WTC11 (cell line): ENCODE measurements around the gene OR2V2. TPM values are rescaled to one million over a fixed set of nuclear protein-coding genes. Genes with fewer than 3 reads are reported as not detected.
A peak's percentile ranks its signal among the peaks of the same experiment; 100 is the strongest.

Experiments
- ATAC-seq: fragments of 200-7000 bp; cut with Tn5 transposase; 2 replicates; pipeline ENCODE4 v1.10.0; 2021; ENCODE audit warnings: mild to moderate bottlenecking, moderate library complexity
- CTCF ChIA-PET: fragments of 300-600 bp; sonication (Branson Sonifier 250); formaldehyde crosslinking; loops from one replicate; lab custom pipeline; 2021; ENCODE audit warnings: antibody characterized with exemption; lab: Charles Lee
- POLR2A ChIA-PET: fragments of 350-600 bp; sonication (Branson Sonifier 250); formaldehyde crosslinking; loops from one replicate; lab custom pipeline; 2021; ENCODE audit warnings: antibody characterized with exemption; lab: Charles Lee
- DNase-seq: peaks from one replicate; pipeline ENCODE4 v3.0.0; 2021; ENCODE audit warnings: low spot score
- H3K27ac Mint-ChIP-seq: 2 replicates; pipeline ENCODE4 v1.8.0; 2021; ENCODE audit warnings: mixed read lengths
- H3K27me3 Mint-ChIP-seq: 2 replicates; pipeline ENCODE4 v1.8.0; 2021; ENCODE audit warnings: low read depth, mild to moderate bottlenecking, moderate library complexity, mixed read lengths
- H3K36me3 Mint-ChIP-seq: 2 replicates; pipeline ENCODE4 v1.8.0; 2021; ENCODE audit warnings: mixed read lengths
- H3K4me1 Mint-ChIP-seq: 2 replicates; pipeline ENCODE4 v1.8.0; 2022; ENCODE audit warnings: mixed read lengths
- H3K4me3 Mint-ChIP-seq: 2 replicates; pipeline ENCODE4 v1.8.0; 2021; ENCODE audit warnings: mild to moderate bottlenecking, moderate library complexity, mixed read lengths
- H3K9me3 Mint-ChIP-seq: 2 replicates; pipeline ENCODE4 v1.8.0; 2021; ENCODE audit warnings: mixed read lengths
- ATF2 ChIP-seq: sonication (generic); formaldehyde crosslinking; IDR thresholded peaks from 2 replicates; pipeline ENCODE4 v1.8.1; 2022; ENCODE audit warnings: low read depth, missing genetic modification reagents, borderline replicate concordance
- CREM ChIP-seq: sonication (generic); formaldehyde crosslinking; IDR thresholded peaks from 2 replicates; pipeline ENCODE4 v1.8.1; 2022; ENCODE audit warnings: mild to moderate bottlenecking, missing genetic modification reagents, moderate library complexity
- ELF4 ChIP-seq: sonication (generic); formaldehyde crosslinking; IDR thresholded peaks from 2 replicates; pipeline ENCODE4 v1.8.1; 2022; ENCODE audit warnings: low read depth, mild to moderate bottlenecking, moderate library complexity, missing genetic modification reagents
- ESRRA ChIP-seq: sonication (generic); formaldehyde crosslinking; IDR thresholded peaks from 2 replicates; pipeline ENCODE4 v1.8.1; 2022; ENCODE audit warnings: mild to moderate bottlenecking, missing genetic modification reagents, borderline replicate concordance
- GRHL2 ChIP-seq: fragments of 250-450 bp; sonication (Bioruptor Pico); IDR thresholded peaks from 2 replicates; pipeline ENCODE4 v1.8.0; 2022; ENCODE audit warnings: mild to moderate bottlenecking, moderate library complexity; ENCODE audit not compliant: insufficient replicate concordance, severe bottlenecking
- GTF2I ChIP-seq: fragments of 250-450 bp; sonication (Bioruptor Pico); conservative IDR thresholded peaks from 2 replicates; pipeline ENCODE4 v1.4.0; 2021; ENCODE audit warnings: mild to moderate bottlenecking
- HMGA2 ChIP-seq: fragments of 250-450 bp; sonication (Bioruptor Pico); IDR thresholded peaks from 2 replicates; pipeline ENCODE4 v1.4.0; 2021; ENCODE audit warnings: mild to moderate bottlenecking, moderate library complexity
- NFATC4 ChIP-seq: fragments of 250-450 bp; sonication (Bioruptor Pico); IDR thresholded peaks from 2 replicates; pipeline ENCODE4 v1.9.0; 2021; ENCODE audit warnings: mild to moderate bottlenecking
- RELA ChIP-seq: sonication (generic); formaldehyde crosslinking; IDR thresholded peaks from 2 replicates; pipeline ENCODE4 v1.8.1; 2022; ENCODE audit warnings: missing genetic modification reagents, mild to moderate bottlenecking, borderline replicate concordance
- SMAD3 ChIP-seq: sonication (generic); formaldehyde crosslinking; IDR thresholded peaks from 2 replicates; pipeline ENCODE4 v1.8.0; 2022; ENCODE audit warnings: missing genetic modification reagents, mild to moderate bottlenecking, borderline replicate concordance
- SOX15 ChIP-seq: fragments of 250-450 bp; sonication (Bioruptor Pico); IDR thresholded peaks from 2 replicates; pipeline ENCODE4 v1.9.0; 2021; ENCODE audit warnings: mild to moderate bottlenecking
- SP1 ChIP-seq: sonication (generic); formaldehyde crosslinking; conservative IDR thresholded peaks from 2 replicates; pipeline ENCODE4 v1.8.1; 2022; ENCODE audit warnings: missing genetic modification reagents
- TCF7 ChIP-seq: sonication (generic); formaldehyde crosslinking; IDR thresholded peaks from 2 replicates; pipeline ENCODE4 v1.8.0; 2022; ENCODE audit warnings: mild to moderate bottlenecking, low read depth, missing genetic modification reagents, moderate library complexity
- TP53 ChIP-seq: sonication (generic); formaldehyde crosslinking; IDR thresholded peaks from 2 replicates; pipeline ENCODE4 v1.8.1; 2023; ENCODE audit warnings: mild to moderate bottlenecking, missing genetic modification reagents
- ZBTB21 ChIP-seq: sonication (generic); formaldehyde crosslinking; IDR thresholded peaks from 2 replicates; pipeline ENCODE4 v1.8.1; 2023; ENCODE audit warnings: mild to moderate bottlenecking, missing genetic modification reagents, borderline replicate concordance
- ZNF121 ChIP-seq: sonication (generic); formaldehyde crosslinking; IDR thresholded peaks from 2 replicates; pipeline ENCODE4 v1.8.0; 2023; ENCODE audit warnings: missing genetic modification reagents
- ZNF219 ChIP-seq: sonication (generic); formaldehyde crosslinking; IDR thresholded peaks from 2 replicates; pipeline ENCODE4 v1.8.0; 2023; ENCODE audit warnings: missing genetic modification reagents, mild to moderate bottlenecking, borderline replicate concordance
- total RNA-seq: library from RNA; stranded (reverse); gene quantifications from 3 replicates; pipeline ENCODE4 v1.2.3, GENCODE V29; 2021
- TF ChIP-seq, protein P1 (sequence below): sonication (generic); formaldehyde crosslinking; IDR thresholded peaks from 2 replicates; pipeline ENCODE4 v1.8.1; 2023; ENCODE audit warnings: mild to moderate bottlenecking, missing genetic modification reagents, moderate library complexity
- TF ChIP-seq, protein P2 (sequence below): sonication (generic); formaldehyde crosslinking; conservative IDR thresholded peaks from 2 replicates; pipeline ENCODE4 v1.8.1; 2022; ENCODE audit warnings: mild to moderate bottlenecking, missing genetic modification reagents
- TF ChIP-seq, protein P3 (sequence below): sonication (generic); formaldehyde crosslinking; IDR thresholded peaks from 2 replicates; pipeline ENCODE4 v1.8.0; 2022; ENCODE audit warnings: mild to moderate bottlenecking, missing genetic modification reagents

The OR2V2 gene
- total RNA-seq, 1 experiment from 2014 or later: not detected

- no peaks in the 10 kb centered on the region for H3K36me3 Mint-ChIP-seq
- TF ChIP-seq SMAD3 (CRISPR knock-in tag) (no peak), ATF2 (CRISPR knock-in tag) (no peak), ZNF219 (no peak), GTF2I (CRISPR knock-in tag) (no peak), TCF7 (CRISPR knock-in tag) (no peak), SOX15 (CRISPR knock-in tag) (no peak), GRHL2 (no peak), HMGA2 (no peak), SP1 (no peak), RELA (no peak), ELF4 (CRISPR knock-in tag) (no peak), CREM (CRISPR knock-in tag) (no peak), ZNF121 (CRISPR knock-in tag) (no peak), ZBTB21 (no peak)
- TF ChIP-seq, protein P1, sequence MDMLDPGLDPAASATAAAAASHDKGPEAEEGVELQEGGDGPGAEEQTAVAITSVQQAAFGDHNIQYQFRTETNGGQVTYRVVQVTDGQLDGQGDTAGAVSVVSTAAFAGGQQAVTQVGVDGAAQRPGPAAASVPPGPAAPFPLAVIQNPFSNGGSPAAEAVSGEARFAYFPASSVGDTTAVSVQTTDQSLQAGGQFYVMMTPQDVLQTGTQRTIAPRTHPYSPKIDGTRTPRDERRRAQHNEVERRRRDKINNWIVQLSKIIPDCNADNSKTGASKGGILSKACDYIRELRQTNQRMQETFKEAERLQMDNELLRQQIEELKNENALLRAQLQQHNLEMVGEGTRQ: no peak
- TF ChIP-seq, protein P2, sequence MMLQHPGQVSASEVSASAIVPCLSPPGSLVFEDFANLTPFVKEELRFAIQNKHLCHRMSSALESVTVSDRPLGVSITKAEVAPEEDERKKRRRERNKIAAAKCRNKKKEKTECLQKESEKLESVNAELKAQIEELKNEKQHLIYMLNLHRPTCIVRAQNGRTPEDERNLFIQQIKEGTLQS (CRISPR knock-in tag): no peak
- TF ChIP-seq, protein P3, sequence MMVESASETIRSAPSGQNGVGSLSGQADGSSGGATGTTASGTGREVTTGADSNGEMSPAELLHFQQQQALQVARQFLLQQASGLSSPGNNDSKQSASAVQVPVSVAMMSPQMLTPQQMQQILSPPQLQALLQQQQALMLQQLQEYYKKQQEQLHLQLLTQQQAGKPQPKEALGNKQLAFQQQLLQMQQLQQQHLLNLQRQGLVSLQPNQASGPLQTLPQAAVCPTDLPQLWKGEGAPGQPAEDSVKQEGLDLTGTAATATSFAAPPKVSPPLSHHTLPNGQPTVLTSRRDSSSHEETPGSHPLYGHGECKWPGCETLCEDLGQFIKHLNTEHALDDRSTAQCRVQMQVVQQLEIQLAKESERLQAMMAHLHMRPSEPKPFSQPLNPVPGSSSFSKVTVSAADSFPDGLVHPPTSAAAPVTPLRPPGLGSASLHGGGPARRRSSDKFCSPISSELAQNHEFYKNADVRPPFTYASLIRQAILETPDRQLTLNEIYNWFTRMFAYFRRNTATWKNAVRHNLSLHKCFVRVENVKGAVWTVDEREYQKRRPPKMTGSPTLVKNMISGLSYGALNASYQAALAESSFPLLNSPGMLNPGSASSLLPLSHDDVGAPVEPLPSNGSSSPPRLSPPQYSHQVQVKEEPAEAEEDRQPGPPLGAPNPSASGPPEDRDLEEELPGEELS (CRISPR knock-in tag): no peak
- TF ChIP-seq, all 79 proteins: peak for 0
- no peak for ATAC-seq
- Mint-ChIP-seq H3K27ac (no peak overlapping the region), H3K9me3 (no peaks in the 10 kb centered on the region), H3K4me3 (no peak overlapping the region), H3K27me3 (peaks cover 63% of the 10 kb centered on the region), H3K4me1 (peaks cover 54% of the 10 kb centered on the region)
- no peak for DNase-seq
- ChIA-PET POLR2A (interaction anchor here (1.0 kb wide), 1 partner anchor 60 kb away, joined by 3 read pairs; no protein-coding TSS in a partner anchor), CTCF (interaction anchor here (1.6 kb wide), 1 partner anchor 15 kb away, joined by 10 read pairs; no protein-coding TSS in a partner anchor)
These were observed 52.7 kb downstream of the OR2V2 start for GRCh38 chr5:181199881-181200638.

DNA sequence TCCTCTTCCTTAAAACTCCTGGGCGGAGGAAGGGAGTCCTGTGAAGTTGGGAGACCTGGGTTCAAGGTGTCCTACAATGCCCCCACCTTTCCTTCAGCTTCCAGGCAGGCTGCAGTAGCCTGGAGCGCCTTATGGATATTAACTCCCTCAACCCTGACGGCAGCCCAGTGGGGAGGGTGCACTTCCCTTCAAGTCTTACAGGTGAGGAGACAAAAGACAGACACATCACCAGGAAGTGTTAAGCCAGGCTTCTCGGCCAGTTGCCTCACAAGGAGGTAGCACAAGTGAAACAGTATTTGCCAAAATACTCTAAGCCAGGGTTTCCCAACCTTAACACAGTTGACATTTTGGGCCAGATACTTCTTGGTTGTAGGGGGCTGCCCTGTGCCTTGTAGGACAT, 53.4 kb downstream of the OR2V2 start:
- H3K9me3 Mint-ChIP-seq: no peaks in the 10 kb centered on the region
- H3K4me3 Mint-ChIP-seq: no peak overlapping the region
- ChIA-PET CTCF (no interaction called here), POLR2A (no interaction called here)
- no peak for ATAC-seq
- peak; percentile 25 for DNase-seq
- H3K27ac Mint-ChIP-seq: no peak overlapping the region
- H3K36me3 Mint-ChIP-seq: no peaks in the 10 kb centered on the region
- no peak for TF ChIP-seq NFATC4 (CRISPR knock-in tag)
- TF ChIP-seq ESRRA (CRISPR knock-in tag): no peak
- no peak for TF ChIP-seq TP53
- peaks cover 71% of the 10 kb centered on the region for H3K27me3 Mint-ChIP-seq
- H3K4me1 Mint-ChIP-seq: peaks cover 56% of the 10 kb centered on the region
